ENCODE measurements around the gene NPFF. TPM values are rescaled to one million over a fixed set of nuclear protein-coding genes. Genes with fewer than 3 reads are reported as not detected.

Gene NPFF
- not detected for total RNA-seq

GRCh38 chr12:53506881-53507602, at the start of gene NPFF:
Gene NPFF (minus strand): TSS chr12:53507484. CDS start chr12:53507474, 10 bp downstream.

GRCh38 chr12:53500776-53501614, 6.3 kb downstream of the NPFF start, which contains the start of gene TARBP2:
Gene TARBP2 (plus strand): TSS chr12:53501283. CDS start chr12:53501409, 126 bp downstream.

GRCh38 chr12:53499266-53500141, 7.8 kb downstream of the NPFF start, which contains the start of gene MAP3K12:
Gene MAP3K12 (minus strand): TSS chr12:53499458. CDS start chr12:53487391, 12,067 bp downstream.

Small RNAs within 50 kb of the gene (small RNA-seq; reads per million reads assigned to genes)
- gene AC023509.3 (ENCODE audit: low replicate concordance): not detected

Other genes with a start within 250 kb of the NPFF start
- 2.8 TPM for gene ESPL1, start 239.2 kb downstream of the NPFF start, total RNA-seq
- 432 TPM for gene PFDN5, start 211.9 kb downstream of the NPFF start, total RNA-seq
- gene MYG1, start 207.8 kb downstream of the NPFF start, total RNA-seq: 46.3 TPM
- gene AAAS, start 185.9 kb downstream of the NPFF start, total RNA-seq: 38.8 TPM
- gene SP7, start 171.1 kb downstream of the NPFF start, total RNA-seq: 0.31 TPM
- gene SP1, start 127.3 kb downstream of the NPFF start, total RNA-seq: 23.5 TPM
- gene AMHR2, start 83.6 kb downstream of the NPFF start, total RNA-seq: not detected
- gene PRR13, start 65.8 kb downstream of the NPFF start, total RNA-seq: 6.6 TPM
- 324 TPM for gene PCBP2, start 55.4 kb downstream of the NPFF start, total RNA-seq
- 61.0 TPM for gene MAP3K12, start 8.0 kb downstream of the NPFF start, total RNA-seq
- gene TARBP2, start 6.2 kb downstream of the NPFF start, total RNA-seq: 41.3 TPM
- 26.0 TPM for gene ATF7, start 118.9 kb upstream of the NPFF start, total RNA-seq
- 74.5 TPM for gene ATP5MC2, start 168.6 kb upstream of the NPFF start, total RNA-seq
- 144 TPM for gene CALCOCO1, start 220.0 kb upstream of the NPFF start, total RNA-seq
- not detected for gene CISTR, start 244.5 kb upstream of the NPFF start, total RNA-seq

All from parietal lobe (tissue), 2 donors.